Measurements from ENCODE around the gene PTPRF. TPM values are rescaled to one million over a fixed set of nuclear protein-coding genes. Genes with fewer than 3 reads are reported as not detected.

Gene PTPRF
- total and polyA plus RNA-seq, 2 experiments from 2014 or later = 96.0 to 115 TPM

DNA sequence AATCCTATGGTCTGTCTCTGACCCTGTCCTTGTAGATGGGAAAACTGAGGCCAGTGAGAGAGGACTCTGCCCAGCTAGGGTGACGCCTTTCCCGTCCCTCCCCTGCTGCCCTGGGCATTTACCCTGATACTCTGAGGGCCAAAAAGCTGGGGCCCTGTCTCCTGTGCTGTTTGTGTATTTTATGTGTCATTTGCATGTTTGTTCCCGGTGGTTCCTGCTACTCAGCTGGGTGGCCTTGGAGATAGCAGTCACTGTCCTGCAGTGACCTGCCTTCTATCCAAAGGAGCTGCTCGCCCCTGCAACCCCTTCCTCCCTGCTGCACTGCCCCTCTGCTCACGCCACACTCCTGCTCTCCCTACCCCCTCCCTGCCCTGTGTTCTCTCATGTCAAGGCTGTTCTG is 78.1 kb downstream of the PTPRF start:
- H4K20me1 ChIP-seq (ENCODE audit: insufficient read depth, poor library complexity, severe bottlenecking) = no peaks in the 10 kb centered on the region
- DNase-seq (ENCODE audit: low spot score) = no peak
- H3K4me1 ChIP-seq (ENCODE audit: insufficient read depth) = no peaks in the 10 kb centered on the region
- no peaks in the 10 kb centered on the region for H3K9me3 ChIP-seq (ENCODE audit: low read depth)
- H3K27me3 ChIP-seq = no peaks in the 10 kb centered on the region
- H3K79me2 ChIP-seq = no peaks in the 10 kb centered on the region
- H3K9me2 ChIP-seq (replicated peaks; ENCODE audit: insufficient read depth) = no peaks in the 10 kb centered on the region
- no peaks in the 10 kb centered on the region for H3K36me3 ChIP-seq (replicated peaks; ENCODE audit: insufficient read depth, low read depth)
- H3K4me2 ChIP-seq = no peak overlapping the region
- no peak overlapping the region for H3K27ac ChIP-seq
- 90% methylated on average over 5 of the region's 5 CpGs for WGBS (ENCODE audit: low lambda C conversion rate, missing lambda C conversion rate)
- H2AFZ ChIP-seq = no peak overlapping the region
- H3K4me3 ChIP-seq = no peak overlapping the region
- TF ChIP-seq EZH2phosphoT487 (IDR thresholded peaks at IDR 0.05; ENCODE audit: low read depth, severe bottlenecking, unreplicated experiment) (no peak), EZH2 (IDR thresholded peaks at IDR 0.05; ENCODE audit: borderline replicate concordance) (no peak)

- Histone ChIP-seq H4K20me1 (ENCODE audit: insufficient read depth, poor library complexity, severe bottlenecking) (no peaks in the 10 kb centered on the region), H3K79me2 (no peaks in the 10 kb centered on the region), H3K4me2 (no peak overlapping the region), H3K27ac (no peak overlapping the region), H3K27me3 (no peaks in the 10 kb centered on the region), H3K9me2 (replicated peaks; ENCODE audit: insufficient read depth) (no peaks in the 10 kb centered on the region), H3K4me3 (no peak overlapping the region), H3K4me1 (ENCODE audit: insufficient read depth) (no peaks in the 10 kb centered on the region), H2AFZ (no peak overlapping the region), H3K9me3 (ENCODE audit: low read depth) (no peaks in the 10 kb centered on the region), H3K36me3 (replicated peaks; ENCODE audit: insufficient read depth, low read depth) (no peaks in the 10 kb centered on the region)
- 90% methylated on average over 5 of the region's 5 CpGs for WGBS (ENCODE audit: low lambda C conversion rate, missing lambda C conversion rate)
- no peak for DNase-seq (ENCODE audit: low spot score)
- no peak for TF ChIP-seq EZH2 (IDR thresholded peaks at IDR 0.05; ENCODE audit: borderline replicate concordance)
- no peak for TF ChIP-seq CTCF (IDR thresholded peaks at IDR 0.05; ENCODE audit: poor library complexity)
- TF ChIP-seq EZH2phosphoT487 (IDR thresholded peaks at IDR 0.05; ENCODE audit: low read depth, severe bottlenecking, unreplicated experiment) = no peak
Measured at GRCh38 chr1:43610339-43610738, 79.7 kb downstream of the PTPRF start.

- no peak overlapping the region for H3K27ac ChIP-seq
- no peaks in the 10 kb centered on the region for H3K9me2 ChIP-seq (replicated peaks; ENCODE audit: insufficient read depth)
- no peaks in the 10 kb centered on the region for H4K20me1 ChIP-seq (ENCODE audit: insufficient read depth, poor library complexity, severe bottlenecking)
- H2AFZ ChIP-seq = no peak overlapping the region
- TF ChIP-seq EZH2phosphoT487 (IDR thresholded peaks at IDR 0.05; ENCODE audit: low read depth, severe bottlenecking, unreplicated experiment) (no peak), EZH2 (IDR thresholded peaks at IDR 0.05; ENCODE audit: borderline replicate concordance) (no peak), CTCF (IDR thresholded peaks at IDR 0.05; ENCODE audit: poor library complexity) (no peak)
- H3K4me1 ChIP-seq (ENCODE audit: insufficient read depth) = no peaks in the 10 kb centered on the region
- H3K79me2 ChIP-seq = no peaks in the 10 kb centered on the region
- no peak for DNase-seq (ENCODE audit: low spot score)
- H3K27me3 ChIP-seq = no peaks in the 10 kb centered on the region
- 86% methylated on average over 7 of the region's 7 CpGs for WGBS (ENCODE audit: low lambda C conversion rate, missing lambda C conversion rate)
- H3K9me3 ChIP-seq (ENCODE audit: low read depth) = no peaks in the 10 kb centered on the region
- no peak overlapping the region for H3K4me2 ChIP-seq
- no peaks in the 10 kb centered on the region for H3K36me3 ChIP-seq (replicated peaks; ENCODE audit: insufficient read depth, low read depth)
- no peak overlapping the region for H3K4me3 ChIP-seq
Measured at GRCh38 chr1:43611950-43612349, 81.3 kb downstream of the PTPRF start.

- TF ChIP-seq EZH2phosphoT487 (IDR thresholded peaks at IDR 0.05; ENCODE audit: low read depth, severe bottlenecking, unreplicated experiment) (no peak), EZH2 (IDR thresholded peaks at IDR 0.05; ENCODE audit: borderline replicate concordance) (no peak), CTCF (IDR thresholded peaks at IDR 0.05; ENCODE audit: poor library complexity) (no peak)
- Histone ChIP-seq H3K9me2 (replicated peaks; ENCODE audit: insufficient read depth) (no peaks in the 10 kb centered on the region), H3K4me3 (no peak overlapping the region), H3K9me3 (ENCODE audit: low read depth) (no peaks in the 10 kb centered on the region), H3K4me1 (ENCODE audit: insufficient read depth) (no peaks in the 10 kb centered on the region), H3K36me3 (replicated peaks; ENCODE audit: insufficient read depth, low read depth) (no peaks in the 10 kb centered on the region), H3K27ac (no peak overlapping the region), H2AFZ (no peak overlapping the region), H3K27me3 (no peaks in the 10 kb centered on the region), H3K79me2 (no peaks in the 10 kb centered on the region), H4K20me1 (ENCODE audit: insufficient read depth, poor library complexity, severe bottlenecking) (no peaks in the 10 kb centered on the region), H3K4me2 (no peak overlapping the region)
- no peak for DNase-seq (ENCODE audit: low spot score)
- 96% methylated on average over 15 of the region's 15 CpGs for WGBS (ENCODE audit: low lambda C conversion rate, missing lambda C conversion rate)
Measured at GRCh38 chr1:43612406-43612805, 81.7 kb downstream of the PTPRF start.

Data from hepatocyte (in vitro differentiated cells).